ENCODE results near the gene PTPN3.

The PTPN3 gene

GRCh38 chr9:109474170-109474569 is 23.9 kb downstream of the PTPN3 start:
- TF ChIP-seq POLR2A (IDR thresholded peaks at IDR 0.05; ENCODE audit: low read depth, low read length) (no peak), TAF1 (IDR thresholded peaks at IDR 0.05; ENCODE audit: borderline replicate concordance, low read depth, low read length) (no peak), POLR2AphosphoS5 (IDR thresholded peaks at IDR 0.05; ENCODE audit: low read depth, low read length) (no peak)
- FAIRE-seq (no peak), DNase-seq (ENCODE audit: insufficient read length) (no peak)

GRCh38 chr9:109473329-109473728 is 24.8 kb downstream of the PTPN3 start:
- no peak for FAIRE-seq
- DNase-seq (ENCODE audit: insufficient read length): no peak
- TF ChIP-seq POLR2AphosphoS5 (IDR thresholded peaks at IDR 0.05; ENCODE audit: low read depth, low read length) (no peak), POLR2A (IDR thresholded peaks at IDR 0.05; ENCODE audit: low read depth, low read length) (no peak), TAF1 (IDR thresholded peaks at IDR 0.05; ENCODE audit: borderline replicate concordance, low read depth, low read length) (no peak)

- no peak for TF ChIP-seq TAF1 (IDR thresholded peaks at IDR 0.05; ENCODE audit: borderline replicate concordance, low read depth, low read length)
- TF ChIP-seq POLR2A (IDR thresholded peaks at IDR 0.05; ENCODE audit: low read depth, low read length): no peak
- TF ChIP-seq POLR2AphosphoS5 (IDR thresholded peaks at IDR 0.05; ENCODE audit: low read depth, low read length): no peak
- DNase-seq (ENCODE audit: insufficient read length) (no peak), FAIRE-seq (peak; percentile 44)
Measured at GRCh38 chr9:109471475-109472393, 26.4 kb downstream of the PTPN3 start.

GRCh38 chr9:109469646-109470358 is 28.3 kb downstream of the PTPN3 start:
- DNase-seq (ENCODE audit: insufficient read length) (peak; percentile 40), FAIRE-seq (peak; percentile 95)
- TF ChIP-seq TAF1 (IDR thresholded peaks at IDR 0.05; ENCODE audit: borderline replicate concordance, low read depth, low read length): no peak
- TF ChIP-seq POLR2A (IDR thresholded peaks at IDR 0.05; ENCODE audit: low read depth, low read length): no peak
- TF ChIP-seq POLR2AphosphoS5 (IDR thresholded peaks at IDR 0.05; ENCODE audit: low read depth, low read length): no peak

GRCh38 chr9:109468927-109469326 is 29.2 kb downstream of the PTPN3 start:
- no peak for FAIRE-seq
- no peak for DNase-seq (ENCODE audit: insufficient read length)
- no peak for TF ChIP-seq POLR2A (IDR thresholded peaks at IDR 0.05; ENCODE audit: low read depth, low read length)
- no peak for TF ChIP-seq POLR2AphosphoS5 (IDR thresholded peaks at IDR 0.05; ENCODE audit: low read depth, low read length)
- no peak for TF ChIP-seq TAF1 (IDR thresholded peaks at IDR 0.05; ENCODE audit: borderline replicate concordance, low read depth, low read length)

GRCh38 chr9:109467936-109468335 is 30.2 kb downstream of the PTPN3 start:
- no peak for FAIRE-seq
- TF ChIP-seq POLR2A (IDR thresholded peaks at IDR 0.05; ENCODE audit: low read depth, low read length): no peak
- no peak for TF ChIP-seq TAF1 (IDR thresholded peaks at IDR 0.05; ENCODE audit: borderline replicate concordance, low read depth, low read length)
- no peak for TF ChIP-seq POLR2AphosphoS5 (IDR thresholded peaks at IDR 0.05; ENCODE audit: low read depth, low read length)
- DNase-seq (ENCODE audit: insufficient read length): no peak

- TF ChIP-seq TAF1 (IDR thresholded peaks at IDR 0.05; ENCODE audit: borderline replicate concordance, low read depth, low read length) (no peak), POLR2A (IDR thresholded peaks at IDR 0.05; ENCODE audit: low read depth, low read length) (no peak), POLR2AphosphoS5 (IDR thresholded peaks at IDR 0.05; ENCODE audit: low read depth, low read length) (no peak)
- DNase-seq (ENCODE audit: insufficient read length) (no peak), FAIRE-seq (no peak)
Measured at GRCh38 chr9:109466623-109467590, 31.2 kb downstream of the PTPN3 start.

GRCh38 chr9:109463924-109464625 is 34.0 kb downstream of the PTPN3 start:
- DNase-seq (ENCODE audit: insufficient read length): no peak
- peak; percentile 70 for FAIRE-seq
- TF ChIP-seq POLR2A (IDR thresholded peaks at IDR 0.05; ENCODE audit: low read depth, low read length) (no peak), TAF1 (IDR thresholded peaks at IDR 0.05; ENCODE audit: borderline replicate concordance, low read depth, low read length) (no peak), POLR2AphosphoS5 (IDR thresholded peaks at IDR 0.05; ENCODE audit: low read depth, low read length) (no peak)

- DNase-seq (ENCODE audit: insufficient read length): no peak
- no peak for FAIRE-seq
- TF ChIP-seq POLR2A (IDR thresholded peaks at IDR 0.05; ENCODE audit: low read depth, low read length) (no peak), TAF1 (IDR thresholded peaks at IDR 0.05; ENCODE audit: borderline replicate concordance, low read depth, low read length) (no peak), POLR2AphosphoS5 (IDR thresholded peaks at IDR 0.05; ENCODE audit: low read depth, low read length) (no peak)
Measured at GRCh38 chr9:109460576-109460975, 37.5 kb downstream of the PTPN3 start.

- DNase-seq (ENCODE audit: insufficient read length): no peak
- FAIRE-seq: no peak
Measured at GRCh38 chr9:109459423-109459822, 38.7 kb downstream of the PTPN3 start.

More at GRCh38 chr9:109459423-109459822, 38.7 kb downstream of the PTPN3 start:
- TF ChIP-seq POLR2A (IDR thresholded peaks at IDR 0.05; ENCODE audit: low read depth, low read length): no peak
- TF ChIP-seq TAF1 (IDR thresholded peaks at IDR 0.05; ENCODE audit: borderline replicate concordance, low read depth, low read length): no peak
- TF ChIP-seq POLR2AphosphoS5 (IDR thresholded peaks at IDR 0.05; ENCODE audit: low read depth, low read length): no peak

All from GM12892 (cell line).